ENCODE measurements around the gene KDM2B. TPM values are rescaled to one million over a fixed set of nuclear protein-coding genes. Genes with fewer than 3 reads are reported as not detected.

KDM2B gene
- total RNA-seq, 4 donors from 2014 or later, result 20.7 to 26.3 (median 23.9) TPM

GRCh38 chr12:121503395-121503794, 77.4 kb downstream of the KDM2B start:
- WGBS, 2 donors, result 85 to 100% methylated on average over 1 of the region's 1 CpG
- Histone ChIP-seq H3K4me1 (peaks cover 0 to 14% (median 0%) of the 10 kb centered on the region in 3 donors), H3K27ac (no peak overlapping the region), H3K36me3 (peaks cover 0 to 25% (median 0%) of the 10 kb centered on the region in 3 donors), H3K9me3 (no peaks in the 10 kb centered on the region), H3K4me3 (no peak overlapping the region), H3K27me3 (no peaks in the 10 kb centered on the region)
- TF ChIP-seq CTCF (IDR thresholded peaks at IDR 0.05) (no peak), POLR2A (IDR thresholded peaks at IDR 0.05) (no peak)
- no peak for DNase-seq
- intact Hi-C loops (cut with DNase I), result no loop called here

DNA sequence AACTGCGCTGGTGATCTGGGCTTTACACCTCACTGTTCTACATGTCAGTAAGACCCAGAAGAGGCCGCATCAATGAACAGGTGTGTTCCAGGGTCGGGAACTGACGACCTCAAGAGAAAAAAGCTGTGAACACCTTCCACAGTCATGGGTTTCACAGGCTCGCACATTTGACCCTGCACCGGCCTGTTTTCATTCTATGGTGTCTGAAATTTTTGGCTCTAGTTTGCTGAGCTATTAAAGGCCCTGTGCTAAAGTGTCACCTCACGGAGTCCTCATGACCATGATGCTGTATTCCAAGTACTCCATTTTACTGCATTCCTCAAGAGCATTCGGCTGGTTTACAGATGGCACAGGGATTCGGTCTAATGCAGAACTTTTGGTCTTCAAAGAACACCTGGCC, 78.9 kb downstream of the KDM2B start:
- Histone ChIP-seq H3K9me3 (no peaks in the 10 kb centered on the region), H3K27ac (no peak overlapping the region), H3K27me3 (no peaks in the 10 kb centered on the region), H3K4me1 (peaks cover 0 to 14% (median 0%) of the 10 kb centered on the region in 3 donors), H3K36me3 (peaks cover 0 to 11% (median 0%) of the 10 kb centered on the region in 3 donors), H3K4me3 (no peak overlapping the region)
- intact Hi-C loops (cut with DNase I), result no loop called here
- no peak for TF ChIP-seq CTCF (IDR thresholded peaks at IDR 0.05)
- TF ChIP-seq POLR2A (IDR thresholded peaks at IDR 0.05), result no peak
- WGBS, 2 donors, result 79 to 84% methylated on average over 5 to 6 of the region's 9 CpGs
- DNase-seq, result no peak

GRCh38 chr12:121499929-121500793, 80.7 kb downstream of the KDM2B start:
- Histone ChIP-seq H3K27ac (peak overlapping the region in 3 of 4 donors; percentile 29 to 66 (median 62)), H3K27me3 (no peaks in the 10 kb centered on the region), H3K4me1 (peaks cover 0 to 19% (median 0%) of the 10 kb centered on the region in 3 donors), H3K36me3 (peaks cover 0 to 11% (median 0%) of the 10 kb centered on the region in 3 donors), H3K4me3 (peak overlapping the region in 1 of 4 donors; percentile 36), H3K9me3 (no peaks in the 10 kb centered on the region)
- DNase-seq, result no peak
- TF ChIP-seq CTCF (IDR thresholded peaks at IDR 0.05), result peak; percentile 83 to 98 (median 90)
- TF ChIP-seq POLR2A (IDR thresholded peaks at IDR 0.05), result no peak
- intact Hi-C loops (cut with DNase I), result no loop called here
- 43 to 55% methylated on average over 18 to 19 of the region's 21 CpGs for WGBS, 2 donors

DNA sequence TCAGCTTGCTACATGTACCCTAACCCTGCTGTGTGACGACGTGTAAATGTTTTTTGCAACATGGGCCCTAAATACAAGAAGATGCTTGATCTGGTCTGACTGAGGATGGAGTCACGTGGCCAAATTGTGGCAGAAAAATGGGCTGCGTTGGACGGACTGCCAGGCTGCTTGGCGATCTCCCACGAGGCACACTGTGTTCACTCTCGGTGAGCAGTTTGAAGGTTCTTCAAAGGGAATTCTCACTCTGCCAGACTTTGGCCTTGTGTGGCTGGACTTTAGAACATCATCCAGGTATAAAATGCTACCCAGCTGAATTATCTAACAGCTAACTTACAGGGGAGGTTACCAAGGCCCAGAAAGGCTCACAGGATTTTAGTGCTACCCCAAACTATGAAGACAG, 85.1 kb downstream of the KDM2B start:
- Histone ChIP-seq H3K4me1 (peaks cover 0 to 18% (median 0%) of the 10 kb centered on the region in 3 donors), H3K27ac (no peak overlapping the region), H3K36me3 (no peaks in the 10 kb centered on the region), H3K27me3 (no peaks in the 10 kb centered on the region), H3K9me3 (no peaks in the 10 kb centered on the region), H3K4me3 (no peak overlapping the region)
- DNase-seq, result no peak
- intact Hi-C loops (cut with DNase I), result no loop called here
- TF ChIP-seq POLR2A (IDR thresholded peaks at IDR 0.05) (no peak), CTCF (IDR thresholded peaks at IDR 0.05) (no peak)
- WGBS, 2 donors, result 86 to 87% methylated on average over 8 of the region's 8 CpGs

GRCh38 chr12:121494093-121494787, 86.6 kb downstream of the KDM2B start:
- Histone ChIP-seq H3K27me3 (no peaks in the 10 kb centered on the region), H3K4me3 (no peak overlapping the region), H3K36me3 (peaks cover 0 to 14% (median 0%) of the 10 kb centered on the region in 3 donors), H3K9me3 (no peaks in the 10 kb centered on the region), H3K4me1 (peaks cover 0 to 5% (median 0%) of the 10 kb centered on the region in 3 donors), H3K27ac (no peak overlapping the region)
- intact Hi-C loops (cut with DNase I), result no loop called here
- no peak for DNase-seq
- TF ChIP-seq POLR2A (IDR thresholded peaks at IDR 0.05) (no peak), CTCF (IDR thresholded peaks at IDR 0.05) (peak; percentile 63 to 76 (median 69))
- 56 to 64% methylated on average over 7 to 8 of the region's 19 CpGs for WGBS, 2 donors

All from esophagus squamous epithelium (tissue), 5 donors.